ENCODE measurements around the gene SLC25A22.

SLC25A22 gene

GRCh38 chr11:833849-834311, 35.8 kb upstream of the SLC25A22 start:
- peak; percentile 34 for DNase-seq (ENCODE audit: low read depth)

DNA sequence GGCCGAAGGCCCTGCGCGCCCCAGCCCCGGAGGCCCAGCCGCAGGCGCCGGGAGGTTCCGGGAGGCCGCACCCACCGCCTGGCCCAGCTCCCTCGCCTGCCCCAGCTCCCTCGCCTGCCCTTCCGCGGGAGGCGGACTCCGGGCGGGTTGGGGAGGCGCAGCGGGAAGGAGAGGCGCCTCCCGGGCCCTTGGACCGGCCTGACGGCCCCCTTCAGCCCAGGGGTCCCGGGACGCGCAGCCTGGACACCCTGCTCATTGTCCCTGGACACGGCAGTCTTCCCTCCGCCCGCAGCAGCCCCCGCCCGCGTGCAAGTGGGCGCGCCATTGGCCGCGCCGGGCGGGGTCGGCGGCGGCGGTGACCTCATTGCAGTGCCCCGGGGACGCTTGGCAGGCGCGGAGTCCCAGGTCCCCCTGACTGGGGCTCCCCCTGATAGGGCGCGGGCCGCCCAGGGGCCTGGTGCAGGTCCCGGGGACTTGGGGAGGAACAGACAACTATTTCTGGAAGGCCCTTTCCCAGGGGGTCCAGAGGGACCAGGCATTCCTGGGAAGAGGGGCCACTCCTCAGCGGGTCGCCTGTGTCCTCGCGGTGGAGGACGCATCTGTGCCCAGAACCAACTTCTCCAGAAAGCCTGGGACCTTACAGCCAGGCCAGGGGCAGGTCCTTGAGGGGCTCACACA, 35.2 kb upstream of the SLC25A22 start:
- DNase-seq (ENCODE audit: low read depth): peak; percentile 57

DNA sequence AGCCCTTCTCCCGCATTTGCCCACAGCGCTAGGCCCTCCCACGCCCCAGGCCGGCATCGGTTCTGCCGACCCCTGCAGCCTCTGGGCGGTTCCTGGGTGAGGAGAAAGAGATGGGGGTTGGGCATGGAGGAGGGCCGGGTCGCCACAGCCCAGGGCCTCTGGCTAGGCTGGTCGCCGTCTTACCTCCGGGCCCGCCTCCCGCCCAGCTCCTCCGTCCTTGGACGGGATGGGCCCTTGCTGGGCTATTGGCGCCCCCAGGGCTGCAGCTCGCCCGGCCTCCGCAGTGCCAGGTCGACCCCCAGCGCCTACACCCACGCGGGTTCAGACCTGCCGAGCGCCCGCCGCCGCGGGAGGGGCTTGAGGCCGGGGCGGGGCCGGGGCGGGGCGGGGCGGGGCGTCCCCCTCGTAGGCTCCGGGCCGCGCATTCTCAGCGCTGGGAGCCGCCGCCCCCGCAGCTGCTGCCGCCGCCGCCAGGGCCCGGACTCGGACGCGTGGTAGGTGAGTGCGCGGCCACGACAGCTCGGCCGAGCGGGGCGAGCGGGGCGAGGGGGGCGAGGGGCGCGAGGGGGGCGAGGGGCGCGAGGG, 34.5 kb upstream of the SLC25A22 start, which contains the start of gene CD151:
Gene CD151, plus strand, starts transcription at position 424 of the 585 bp plus-strand sequence. CDS start 3,118 bp downstream, outside the sequence.
- DNase-seq (ENCODE audit: low read depth): peak; percentile 67

GRCh38 chr11:831961-832528, 34.0 kb upstream of the SLC25A22 start:
- DNase-seq (ENCODE audit: low read depth): no peak

GRCh38 chr11:831118-831864, 33.2 kb upstream of the SLC25A22 start:
- peak; percentile 63 for DNase-seq (ENCODE audit: low read depth)

DNA sequence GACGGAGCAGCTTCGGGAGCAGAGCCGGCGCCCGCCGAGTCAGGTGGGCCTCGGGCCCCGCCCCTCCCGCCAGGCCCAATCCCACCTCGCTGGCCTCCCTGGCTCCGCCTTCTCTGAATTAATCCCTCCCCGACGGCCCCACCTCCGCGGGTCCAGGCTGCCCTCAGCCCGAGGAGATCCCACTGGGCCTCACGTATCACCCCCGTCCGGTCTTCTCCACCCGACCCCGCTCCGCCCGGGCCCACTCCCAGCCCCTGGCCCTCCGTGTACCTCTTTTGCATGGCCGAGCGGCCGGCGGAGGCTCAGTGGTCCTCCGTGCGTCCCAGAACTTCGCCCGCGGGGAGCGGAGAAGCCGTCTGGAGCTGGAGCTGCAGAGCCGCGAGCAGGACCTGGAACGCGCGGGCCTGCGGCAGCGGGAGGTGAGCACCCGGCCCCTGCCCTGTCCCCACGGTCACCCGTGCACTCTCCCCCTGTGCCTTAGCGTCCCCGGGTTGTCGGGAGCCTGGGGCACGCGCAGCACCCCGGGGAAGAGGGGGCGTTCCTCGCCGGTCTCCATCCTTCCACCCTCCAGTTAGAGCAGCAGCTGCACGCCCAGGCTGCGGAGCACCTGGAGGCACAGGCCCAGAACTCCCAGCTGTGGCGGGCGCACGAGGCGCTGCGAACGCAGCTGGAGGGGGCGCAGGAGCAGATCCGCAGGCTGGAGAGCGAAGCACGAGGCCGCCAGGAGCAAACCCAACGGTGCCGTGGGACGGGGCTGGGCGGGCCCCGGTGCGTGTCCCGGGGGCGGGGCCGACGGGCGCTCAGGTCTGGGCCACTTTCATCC, 32.4 kb upstream of the SLC25A22 start:
- DNase-seq (ENCODE audit: low read depth): peak; percentile 74

DNA sequence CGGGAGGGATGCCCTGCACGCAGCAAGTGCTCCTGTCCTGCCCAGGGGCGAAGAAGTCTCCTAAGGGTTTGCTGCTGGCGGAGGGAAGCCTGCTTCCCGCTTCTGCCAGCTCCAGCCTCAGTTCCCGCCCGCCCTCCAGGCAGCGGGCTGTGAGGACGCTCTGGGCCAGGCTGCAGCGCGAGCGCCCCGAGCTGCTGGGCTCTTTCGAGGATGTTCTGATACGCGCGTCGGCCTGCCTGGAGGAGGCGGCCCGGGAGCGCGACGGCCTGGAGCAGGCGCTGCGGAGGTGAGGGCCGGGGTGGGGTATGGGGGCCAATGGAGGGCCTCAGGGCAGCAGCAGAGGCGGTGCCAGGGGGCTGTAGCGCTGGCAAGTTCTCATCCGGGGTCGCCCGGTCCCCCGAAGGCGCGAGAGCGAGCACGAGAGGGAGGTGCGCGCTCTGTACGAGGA, 31.8 kb upstream of the SLC25A22 start:
- DNase-seq (ENCODE audit: low read depth): no peak

DNA sequence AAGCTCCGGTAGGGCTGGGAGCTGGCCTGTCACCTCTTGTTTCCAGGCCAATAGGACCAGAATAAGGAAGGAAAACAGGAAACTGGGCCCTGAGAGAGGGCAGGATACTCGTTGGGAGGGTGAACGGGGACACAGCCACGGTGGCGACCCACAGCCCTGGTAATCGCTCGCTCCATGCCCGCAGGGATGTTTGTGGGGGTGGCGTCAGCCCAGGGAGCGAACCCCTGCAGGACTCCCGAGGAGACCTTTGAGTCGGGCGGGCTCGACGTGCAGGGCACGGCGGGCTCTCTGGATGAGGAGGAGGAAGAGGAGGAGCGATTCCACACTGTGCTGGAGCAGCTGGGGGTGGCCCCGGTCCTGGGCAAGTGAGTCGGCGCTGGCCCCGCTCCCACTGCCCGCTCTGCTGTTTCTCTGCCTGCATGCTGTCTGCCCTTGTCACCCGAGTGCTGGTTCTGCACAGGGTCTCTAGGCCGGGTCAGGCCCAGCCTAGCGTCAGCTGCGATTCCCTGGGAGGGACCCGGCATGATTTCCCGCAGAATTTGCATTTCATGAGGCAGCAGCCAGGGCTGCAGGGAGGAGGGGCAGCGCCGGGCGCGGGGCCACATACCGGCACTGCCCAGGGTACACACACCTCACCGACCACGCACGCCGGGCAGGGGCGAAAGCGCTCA, 31.2 kb upstream of the SLC25A22 start:
- DNase-seq (ENCODE audit: low read depth): no peak

GRCh38 chr11:828506-829175, 30.6 kb upstream of the SLC25A22 start:
- no peak for DNase-seq (ENCODE audit: low read depth)

DNA sequence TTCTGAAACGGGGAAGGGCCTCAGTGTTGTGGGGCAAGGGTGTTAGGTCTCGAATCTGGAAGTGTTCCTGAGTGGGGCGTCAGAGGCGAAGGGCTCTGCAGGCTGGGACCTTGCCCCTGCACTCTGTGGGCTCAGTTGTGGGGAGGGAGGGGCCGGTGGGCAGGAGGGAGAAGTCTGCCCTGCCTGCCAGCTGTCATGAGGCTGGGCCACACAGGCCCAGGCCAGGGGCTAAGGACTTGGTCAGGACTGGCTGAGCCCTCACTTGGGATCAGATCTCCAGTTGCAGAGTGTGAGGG, 29.8 kb upstream of the SLC25A22 start, which contains the start of gene CRACR2B:
Gene CRACR2B, plus strand, starts transcription at position 23 of the 296 bp plus-strand sequence. CDS start 689 bp downstream, outside the sequence.
- DNase-seq (ENCODE audit: low read depth): no peak

- no peak for DNase-seq (ENCODE audit: low read depth)
Observed at GRCh38 chr11:827146-827896, 29.2 kb upstream of the SLC25A22 start.

DNA sequence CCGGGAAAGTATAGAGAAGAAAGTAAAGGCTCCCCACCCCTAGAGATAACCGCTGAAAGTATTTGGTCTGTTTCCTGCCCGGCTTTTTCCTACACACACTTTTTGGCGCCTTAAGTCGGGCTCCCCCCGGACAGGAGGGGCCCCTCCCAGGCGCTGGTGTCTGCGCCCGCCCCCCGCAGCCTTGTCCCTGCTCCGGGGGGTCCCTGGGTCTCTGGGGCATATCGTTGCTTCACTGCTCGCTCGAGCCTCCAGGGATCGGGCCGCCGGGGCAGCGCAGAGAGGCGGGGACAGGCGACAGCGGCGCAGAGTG, 28.7 kb upstream of the SLC25A22 start:
- DNase-seq (ENCODE audit: low read depth): no peak

GRCh38 chr11:826227-826621, 28.1 kb upstream of the SLC25A22 start:
- no peak for DNase-seq (ENCODE audit: low read depth)

GRCh38 chr11:825366-826226, 27.5 kb upstream of the SLC25A22 start:
- no peak for DNase-seq (ENCODE audit: low read depth)

GRCh38 chr11:824942-825341, 26.9 kb upstream of the SLC25A22 start:
- no peak for DNase-seq (ENCODE audit: low read depth)

DNA sequence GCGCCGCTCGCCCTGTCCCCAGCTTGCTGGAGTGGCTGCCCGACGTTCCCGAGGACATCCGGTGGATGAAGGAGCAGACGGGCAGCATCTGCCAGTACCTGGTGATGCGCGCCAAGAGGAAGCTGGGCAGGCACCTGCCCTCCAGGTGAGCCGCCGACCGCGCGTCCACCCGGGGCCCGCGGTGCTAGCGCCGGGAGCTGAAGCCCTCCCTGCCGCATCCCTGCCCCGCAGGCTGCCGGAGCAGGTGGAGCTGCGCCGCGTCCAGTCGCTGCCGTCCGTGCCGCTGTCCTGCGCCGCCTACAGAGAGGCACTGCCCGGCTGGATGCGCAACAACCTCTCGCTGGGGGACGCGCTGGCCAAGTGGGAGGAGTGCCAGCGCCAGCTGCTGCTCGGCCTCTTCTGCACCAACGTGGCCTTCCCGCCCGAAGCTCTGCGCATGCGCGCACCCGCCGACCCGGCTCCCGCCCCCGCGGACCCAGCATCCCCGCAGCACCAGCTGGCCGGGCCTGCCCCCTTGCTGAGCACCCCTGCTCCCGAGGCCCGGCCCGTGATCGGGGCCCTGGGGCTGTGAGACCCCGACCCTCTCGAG, 26.3 kb upstream of the SLC25A22 start:
- no peak for DNase-seq (ENCODE audit: low read depth)

GRCh38 chr11:823441-824291, 25.6 kb upstream of the SLC25A22 start:
- no peak for DNase-seq (ENCODE audit: low read depth)

Data from EH (cell line).